ENCODE results near the gene GSTO1. TPM values are rescaled to one million over a fixed set of nuclear protein-coding genes. Genes with fewer than 3 reads are reported as not detected.

GSTO1 gene
- total RNA-seq, 1 donor from 2014 or later, result 131 TPM

- H3K36me3 Mint-ChIP-seq (ENCODE audit: low read depth, unreplicated experiment), result no peaks in the 10 kb centered on the region
- peaks cover 5% of the 10 kb centered on the region for H3K27me3 Mint-ChIP-seq (ENCODE audit: low read depth, unreplicated experiment)
Observed at GRCh38 chr10:104220522-104220921, 34.2 kb upstream of the GSTO1 start.

GRCh38 chr10:104223304-104223703, 31.4 kb upstream of the GSTO1 start:
- Histone ChIP-seq H3K27ac (ENCODE audit: low read depth, low read length) (no peak overlapping the region), H3K4me3 (ENCODE audit: insufficient read depth, low read depth, low read length) (no peak overlapping the region), H3K9ac (ENCODE audit: low read length) (no peak overlapping the region), H3K9me3 (ENCODE audit: insufficient read depth, low read depth, low read length) (no peaks in the 10 kb centered on the region), H2AFZ (ENCODE audit: low read depth, low read length) (no peak overlapping the region), H3K79me2 (ENCODE audit: insufficient read depth, low read length) (no peaks in the 10 kb centered on the region), H3K4me2 (ENCODE audit: low read length) (no peak overlapping the region), H3K4me1 (ENCODE audit: insufficient read depth, low read length) (no peaks in the 10 kb centered on the region), H3K27me3 (ENCODE audit: insufficient read depth, low read length) (peaks cover 10% of the 10 kb centered on the region), H3K36me3 (ENCODE audit: insufficient read depth, low read length) (no peaks in the 10 kb centered on the region), H4K20me1 (ENCODE audit: insufficient read depth, low read length) (no peaks in the 10 kb centered on the region)
- H3K36me3 Mint-ChIP-seq (ENCODE audit: low read depth, unreplicated experiment), result no peaks in the 10 kb centered on the region
- DNase-seq (ENCODE audit: low read depth) (no peak), FAIRE-seq (no peak)
- H3K4me1 Mint-ChIP-seq (ENCODE audit: low read depth, unreplicated experiment), result no peaks in the 10 kb centered on the region
- TF ChIP-seq CTCF (IDR thresholded peaks at IDR 0.05; ENCODE audit: insufficient read depth, low read depth, low read length) (no peak), EZH2 (IDR thresholded peaks at IDR 0.05; ENCODE audit: insufficient read depth, low read length) (no peak)
- peaks cover 5% of the 10 kb centered on the region for H3K27me3 Mint-ChIP-seq (ENCODE audit: low read depth, unreplicated experiment)
- no peak overlapping the region for H3K4me3 Mint-ChIP-seq (ENCODE audit: unreplicated experiment)
- no peaks in the 10 kb centered on the region for H3K9me3 Mint-ChIP-seq (ENCODE audit: unreplicated experiment)
- H3K27ac Mint-ChIP-seq (ENCODE audit: unreplicated experiment), result no peak overlapping the region

More at GRCh38 chr10:104220522-104220921, 34.2 kb upstream of the GSTO1 start:
- H3K27ac Mint-ChIP-seq (ENCODE audit: unreplicated experiment), result no peak overlapping the region
- Histone ChIP-seq H3K79me2 (ENCODE audit: insufficient read depth, low read length) (no peaks in the 10 kb centered on the region), H3K27ac (ENCODE audit: low read depth, low read length) (no peak overlapping the region), H3K27me3 (ENCODE audit: insufficient read depth, low read length) (peaks cover 16% of the 10 kb centered on the region), H3K9me3 (ENCODE audit: insufficient read depth, low read depth, low read length) (no peaks in the 10 kb centered on the region), H3K36me3 (ENCODE audit: insufficient read depth, low read length) (no peaks in the 10 kb centered on the region), H3K4me2 (ENCODE audit: low read length) (no peak overlapping the region), H2AFZ (ENCODE audit: low read depth, low read length) (no peak overlapping the region), H3K9ac (ENCODE audit: low read length) (no peak overlapping the region), H3K4me3 (ENCODE audit: insufficient read depth, low read depth, low read length) (no peak overlapping the region), H3K4me1 (ENCODE audit: insufficient read depth, low read length) (no peaks in the 10 kb centered on the region), H4K20me1 (ENCODE audit: insufficient read depth, low read length) (no peaks in the 10 kb centered on the region)
- FAIRE-seq (no peak), DNase-seq (ENCODE audit: low read depth) (no peak)
- H3K4me1 Mint-ChIP-seq (ENCODE audit: low read depth, unreplicated experiment), result no peaks in the 10 kb centered on the region
- TF ChIP-seq CTCF (IDR thresholded peaks at IDR 0.05; ENCODE audit: insufficient read depth, low read depth, low read length) (no peak), EZH2 (IDR thresholded peaks at IDR 0.05; ENCODE audit: insufficient read depth, low read length) (no peak)
- no peak overlapping the region for H3K4me3 Mint-ChIP-seq (ENCODE audit: unreplicated experiment)
- H3K9me3 Mint-ChIP-seq (ENCODE audit: unreplicated experiment), result no peaks in the 10 kb centered on the region

GRCh38 chr10:104230490-104230889, 24.2 kb upstream of the GSTO1 start:
- no peak for TF ChIP-seq EZH2 (IDR thresholded peaks at IDR 0.05; ENCODE audit: insufficient read depth, low read length)
- no peak for DNase-seq (ENCODE audit: low read depth)
- H3K79me2 ChIP-seq (ENCODE audit: insufficient read depth, low read length), result no peaks in the 10 kb centered on the region
- H3K4me1 ChIP-seq (ENCODE audit: insufficient read depth, low read length), result peaks cover 9% of the 10 kb centered on the region
- Mint-ChIP-seq H3K36me3 (ENCODE audit: low read depth, unreplicated experiment) (no peaks in the 10 kb centered on the region), H3K27ac (ENCODE audit: unreplicated experiment) (no peak overlapping the region), H3K4me3 (ENCODE audit: unreplicated experiment) (no peak overlapping the region), H3K27me3 (ENCODE audit: low read depth, unreplicated experiment) (no peaks in the 10 kb centered on the region), H3K4me1 (ENCODE audit: low read depth, unreplicated experiment) (no peaks in the 10 kb centered on the region), H3K9me3 (ENCODE audit: unreplicated experiment) (no peaks in the 10 kb centered on the region)
- H3K27me3 ChIP-seq (ENCODE audit: insufficient read depth, low read length), result no peaks in the 10 kb centered on the region
- H3K36me3 ChIP-seq (ENCODE audit: insufficient read depth, low read length), result no peaks in the 10 kb centered on the region
- no peaks in the 10 kb centered on the region for H4K20me1 ChIP-seq (ENCODE audit: insufficient read depth, low read length)
- no peak overlapping the region for H2AFZ ChIP-seq (ENCODE audit: low read depth, low read length)
- H3K9ac ChIP-seq (ENCODE audit: low read length), result no peak overlapping the region
- H3K9me3 ChIP-seq (ENCODE audit: insufficient read depth, low read depth, low read length), result no peaks in the 10 kb centered on the region
- no peak for FAIRE-seq
- no peak overlapping the region for H3K4me2 ChIP-seq (ENCODE audit: low read length)
- no peak overlapping the region for H3K27ac ChIP-seq (ENCODE audit: low read depth, low read length)
- H3K4me3 ChIP-seq (ENCODE audit: insufficient read depth, low read depth, low read length), result no peak overlapping the region

Data from astrocyte (in vitro differentiated cells and primary cell).